Erythroblast (primary cell): ENCODE measurements around the gene NT5M.

Experiments
- GATA1 ChIP-seq: IDR thresholded peaks from 2 replicates; pipeline ENCODE4 v1.6.1; 2011; ENCODE audit warnings: low read depth, mild to moderate bottlenecking, control low read depth, low read length, moderate library complexity
- POLR2A ChIP-seq: IDR thresholded peaks from 2 replicates; pipeline ENCODE4 v1.6.1; 2011; ENCODE audit warnings: mild to moderate bottlenecking, low read length

DNA sequence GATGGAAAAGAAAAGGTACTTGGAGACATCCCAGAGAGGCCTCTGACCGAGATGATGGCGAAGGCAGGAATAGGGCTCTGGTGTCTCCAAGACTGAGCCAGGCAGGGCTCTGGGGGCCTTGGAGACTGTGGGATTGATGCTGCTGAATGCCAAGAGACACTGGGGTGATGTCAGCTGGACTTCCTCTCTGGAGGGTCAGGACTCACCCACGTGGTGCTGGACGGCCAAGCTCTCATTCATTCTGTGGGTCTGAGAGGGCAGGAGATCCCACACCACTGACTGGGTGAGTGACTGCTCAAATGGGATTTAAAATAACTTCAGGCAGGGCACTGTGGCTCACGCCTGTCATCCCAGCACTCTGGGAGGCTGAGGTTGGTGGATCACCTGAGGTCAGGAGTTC lies 64.8 kb downstream of the NT5M start:
- TF ChIP-seq POLR2A = no peak
- no peak for TF ChIP-seq GATA1
